CD4-positive, alpha-beta T cell treated with Interleukin-6 for 4 hours (primary cell): Measurements from ENCODE around the gene PLCH1.

Experiments
- DNase-seq: peaks from one replicate; pipeline ENCODE4 v3.0.0-alpha.2; 2020; ENCODE audit warnings: mixed read lengths

Gene PLCH1

DNA sequence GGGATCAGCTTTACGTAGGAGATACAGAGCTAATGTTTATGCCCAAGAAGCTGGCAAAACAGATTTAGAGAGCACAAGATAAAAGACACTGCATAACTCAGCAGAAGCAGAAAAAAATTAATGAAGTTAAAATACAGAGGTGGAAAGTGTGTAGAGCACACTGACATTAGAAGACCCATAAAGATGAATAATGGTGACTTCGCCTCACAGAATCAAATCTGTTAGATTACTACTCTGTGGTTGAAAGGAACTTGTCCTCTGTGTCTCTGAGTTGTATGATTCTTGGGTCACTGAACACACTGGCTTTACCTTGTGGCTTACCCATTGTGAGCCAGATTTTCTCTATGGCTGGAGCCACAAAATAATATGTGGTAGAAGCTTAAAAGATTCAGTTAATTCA, 224.4 kb downstream of the PLCH1 start:
- DNase-seq, result no peak

DNA sequence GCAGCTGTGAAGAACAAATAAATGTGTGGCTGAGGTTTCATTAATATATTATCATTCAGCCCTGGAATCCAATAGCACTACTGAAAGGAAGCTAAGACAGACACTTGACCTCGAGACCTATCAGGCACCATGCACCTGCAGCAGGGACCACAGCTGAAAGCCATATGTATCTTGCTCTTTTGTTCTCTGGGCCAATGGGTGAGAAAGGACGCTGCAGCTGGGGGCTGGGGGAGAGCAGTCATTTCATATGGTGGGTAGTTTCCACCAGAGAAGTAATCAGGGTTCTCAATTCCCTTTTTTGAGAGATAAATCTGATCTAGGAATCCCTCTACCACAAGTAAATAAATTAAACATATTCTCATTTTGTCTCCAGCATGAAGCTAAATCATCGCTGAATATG, 225.8 kb downstream of the PLCH1 start:
- no peak for DNase-seq

DNA sequence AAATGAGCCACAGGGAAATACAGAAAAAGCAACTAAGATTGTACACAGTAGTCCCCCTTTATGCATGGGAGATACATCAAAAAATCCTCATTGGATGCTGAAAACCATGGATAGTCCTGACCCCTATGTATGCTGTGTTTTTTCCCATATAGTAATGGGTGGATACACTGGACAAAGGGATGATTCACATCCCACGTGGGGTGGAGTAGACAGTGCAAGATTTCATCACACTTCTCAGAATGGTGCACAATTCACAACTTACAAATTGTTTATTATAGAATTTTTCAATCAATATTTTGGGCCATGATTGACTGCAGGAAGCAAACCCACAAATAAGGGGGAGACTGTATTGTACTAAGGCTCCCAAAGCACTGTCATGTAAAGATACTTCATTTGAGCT, 227.0 kb downstream of the PLCH1 start:
- no peak for DNase-seq

DNA sequence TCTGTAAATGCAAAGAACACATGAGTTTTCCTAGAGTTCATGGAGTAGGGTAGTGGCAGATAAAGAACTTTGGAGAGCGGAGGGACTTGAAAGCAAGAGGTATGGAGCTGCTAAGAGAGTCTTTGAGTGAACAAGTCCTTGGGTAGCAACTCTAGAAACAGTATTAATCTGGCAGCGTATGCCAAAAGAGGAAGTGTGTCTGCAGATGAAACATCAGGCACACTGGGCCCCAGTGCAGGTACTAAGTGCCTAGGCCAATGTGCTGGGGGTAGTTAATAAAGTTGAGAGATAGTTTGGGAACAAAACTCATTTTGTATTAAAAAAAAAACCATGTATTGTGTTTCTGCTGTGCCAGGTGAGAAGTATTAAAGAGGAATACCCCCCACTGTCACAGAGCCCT, 228.4 kb downstream of the PLCH1 start:
- no peak for DNase-seq

DNA sequence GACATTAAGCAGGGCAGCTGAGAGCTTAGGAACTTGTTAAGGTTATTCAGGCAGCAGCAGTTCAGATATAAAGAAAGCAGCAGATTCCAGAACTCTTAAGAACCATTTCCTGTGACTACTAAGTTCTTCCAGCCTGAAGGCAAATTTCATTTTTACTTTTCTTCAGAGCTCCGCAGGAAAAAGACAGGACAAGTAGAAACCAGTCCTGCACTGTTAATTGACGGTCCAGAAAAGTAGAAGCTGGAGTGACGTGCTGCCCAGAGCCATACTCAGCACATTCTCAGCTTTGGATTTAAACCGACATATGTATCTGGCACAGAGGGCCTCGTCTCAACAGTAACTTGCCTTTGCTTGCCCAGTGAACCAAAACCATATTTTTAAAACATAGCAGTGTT, 232.0 kb downstream of the PLCH1 start:
- no peak for DNase-seq

DNA sequence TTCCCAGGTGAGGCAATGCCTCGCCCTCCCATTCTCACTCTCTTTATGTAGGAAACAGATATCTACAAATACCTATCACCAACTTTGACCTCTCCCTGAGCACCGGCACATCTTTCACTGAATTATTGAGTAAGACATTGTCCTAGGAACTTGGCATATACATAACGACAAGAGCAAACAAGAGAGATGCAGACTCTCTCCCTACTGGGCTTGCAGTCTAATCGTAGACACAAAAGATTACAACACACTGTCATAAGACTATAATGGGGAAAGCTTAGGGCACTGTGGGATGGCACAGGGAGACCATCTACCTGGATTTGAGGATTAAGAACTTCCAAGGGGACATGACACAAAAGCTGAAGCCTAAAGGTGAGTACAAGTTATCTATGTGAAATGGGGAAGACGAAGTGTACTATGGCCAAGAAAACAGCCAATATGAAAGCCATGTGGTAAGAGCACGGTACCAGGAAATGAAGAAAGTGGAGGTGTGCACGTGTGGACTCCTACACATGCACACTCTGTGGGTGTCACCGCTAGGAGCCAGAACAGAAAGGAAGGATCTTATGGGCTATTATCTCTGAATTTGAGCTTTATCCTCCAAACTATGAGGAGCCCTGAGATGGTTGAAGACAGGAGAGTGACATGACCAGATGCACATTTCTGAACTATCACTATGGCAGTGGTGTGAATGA, 232.6 kb downstream of the PLCH1 start:
- DNase-seq, result no peak

DNA sequence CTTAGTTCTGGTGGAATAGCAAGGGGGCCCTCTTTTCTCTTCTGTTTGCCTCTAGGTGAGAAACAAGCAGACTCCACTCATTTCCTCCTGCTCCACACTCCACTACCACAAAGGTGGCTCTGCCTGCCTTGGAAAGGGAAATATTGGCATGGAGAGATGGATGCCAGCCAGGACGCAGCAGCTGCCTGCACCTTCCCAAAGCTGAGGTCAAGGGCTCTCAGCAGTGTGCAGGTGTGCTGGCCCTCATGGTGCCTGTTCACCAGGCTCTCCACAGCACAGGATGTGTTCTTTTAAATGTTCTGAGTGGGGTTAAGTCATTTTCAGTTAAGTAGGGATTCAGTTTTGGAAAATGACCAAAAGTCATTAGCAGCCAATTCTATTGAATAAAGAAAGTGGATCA, 240.2 kb downstream of the PLCH1 start:
- no peak for DNase-seq

DNA sequence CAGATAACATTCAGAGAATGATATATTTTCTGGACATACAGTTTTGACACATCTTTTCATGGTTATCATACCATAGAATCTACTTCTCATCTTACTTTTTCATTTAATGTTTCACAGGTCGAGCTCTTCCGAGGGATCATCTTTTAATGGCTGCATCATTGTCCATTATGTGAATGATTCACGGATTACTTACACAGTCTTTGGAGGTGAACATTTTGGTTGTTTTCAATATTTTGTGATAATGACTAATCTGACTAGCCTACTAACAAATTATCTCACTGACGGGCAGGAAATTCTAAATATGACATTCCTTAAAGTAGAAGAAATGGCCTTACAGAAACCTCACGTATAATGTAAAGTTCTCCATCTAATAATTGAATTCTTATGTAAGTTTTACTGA, 242.2 kb downstream of the PLCH1 start:
- no peak for DNase-seq

DNA sequence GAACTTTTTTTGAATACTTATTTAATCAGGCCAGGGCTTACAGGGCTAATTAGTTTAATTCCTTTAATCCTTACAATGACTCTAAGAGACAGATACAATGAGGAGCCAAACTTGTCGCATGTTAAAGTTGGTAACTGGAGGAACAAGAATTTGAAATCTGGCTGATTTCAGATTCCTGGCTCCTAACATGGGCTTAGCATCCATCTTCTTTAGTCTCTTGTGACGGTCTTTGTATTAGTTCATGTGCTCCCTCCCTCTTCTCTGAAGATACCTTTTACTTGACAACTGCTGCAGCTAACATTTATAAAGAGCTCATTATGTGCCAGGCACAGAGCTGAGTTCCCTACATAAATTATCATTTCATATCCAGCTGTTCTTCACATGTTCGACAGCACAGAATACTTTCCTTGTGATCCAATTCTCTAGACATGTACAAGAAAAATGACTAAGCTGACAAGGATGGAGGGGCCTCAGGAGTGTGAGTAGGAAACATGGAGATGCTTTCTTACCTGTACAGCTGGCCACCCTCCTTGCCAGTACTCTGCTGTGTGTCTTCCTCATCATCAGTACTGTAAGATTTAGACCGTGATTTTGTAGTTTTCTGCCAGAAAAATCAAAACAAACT, 244.6 kb downstream of the PLCH1 start:
- no peak for DNase-seq

DNA sequence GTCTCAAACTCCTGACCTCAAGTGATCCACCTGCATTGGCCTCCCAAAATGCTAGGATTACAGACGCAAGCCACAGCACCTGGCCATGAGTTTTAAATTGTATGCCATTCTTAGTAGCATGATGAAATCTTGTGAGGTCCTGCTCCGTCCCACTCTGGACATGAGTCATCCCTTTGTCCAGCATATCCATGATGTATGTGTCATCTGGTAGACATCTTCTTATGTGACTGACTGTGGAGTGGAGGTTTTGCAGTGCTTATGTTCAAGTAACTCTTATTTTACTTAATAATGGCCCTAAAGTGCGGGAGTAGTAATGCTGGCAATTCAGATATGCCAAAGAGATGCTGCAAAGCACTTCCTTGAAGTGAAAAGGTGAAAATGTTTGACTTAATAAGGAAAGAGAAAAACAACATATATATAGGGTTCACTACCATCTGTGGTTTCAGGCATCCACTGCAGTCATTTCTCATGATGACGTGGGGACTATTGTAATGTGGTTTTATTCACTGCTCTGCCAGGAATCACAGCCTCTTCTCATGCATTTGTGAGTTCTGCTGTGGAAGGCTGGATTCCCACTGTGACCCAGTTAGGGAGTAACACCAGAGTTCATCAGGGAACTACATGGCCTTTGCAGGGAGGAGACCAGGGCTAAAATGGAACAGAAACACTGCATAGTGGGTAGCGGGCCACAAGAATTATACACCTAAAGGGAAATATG, 246.8 kb downstream of the PLCH1 start:
- DNase-seq, result no peak

DNA sequence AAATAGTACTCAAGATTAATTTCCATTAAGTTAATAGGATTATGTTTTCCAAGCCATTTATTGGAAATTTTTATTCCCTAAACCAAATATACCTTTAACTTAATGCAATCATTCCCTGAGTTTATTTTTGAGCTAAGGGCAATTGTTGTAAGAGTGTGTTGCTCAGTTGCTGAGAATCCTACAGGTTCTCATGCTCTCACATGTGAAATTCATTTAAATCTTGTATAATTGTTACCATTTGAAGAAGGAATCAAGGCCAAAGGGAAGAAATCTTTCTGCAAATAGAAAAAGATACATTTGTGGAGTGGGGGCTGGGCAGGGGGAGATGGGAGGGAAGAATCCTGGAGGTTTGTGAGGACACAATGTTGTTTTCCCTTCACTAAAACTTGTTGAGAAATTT, 248.7 kb downstream of the PLCH1 start:
- no peak for DNase-seq

DNA sequence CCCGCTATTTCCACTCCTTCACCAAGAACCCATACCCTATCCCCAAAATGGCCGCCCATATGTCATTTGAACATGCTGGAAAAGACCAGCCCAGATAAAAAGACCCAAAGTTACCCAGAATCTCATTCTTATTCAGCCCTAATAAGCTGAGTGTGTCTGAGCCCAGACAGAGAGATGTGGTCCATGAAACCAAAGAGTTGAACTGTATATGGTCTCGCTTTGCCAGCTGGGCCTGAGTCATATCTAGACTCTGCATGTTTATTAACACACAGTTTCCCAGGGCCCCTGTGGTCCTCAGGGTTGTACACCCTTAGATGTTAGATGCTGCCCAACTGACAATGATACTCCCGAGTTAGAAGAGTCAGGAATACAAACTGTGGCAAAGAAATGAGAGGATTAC, 249.5 kb downstream of the PLCH1 start:
- DNase-seq, result no peak

DNA sequence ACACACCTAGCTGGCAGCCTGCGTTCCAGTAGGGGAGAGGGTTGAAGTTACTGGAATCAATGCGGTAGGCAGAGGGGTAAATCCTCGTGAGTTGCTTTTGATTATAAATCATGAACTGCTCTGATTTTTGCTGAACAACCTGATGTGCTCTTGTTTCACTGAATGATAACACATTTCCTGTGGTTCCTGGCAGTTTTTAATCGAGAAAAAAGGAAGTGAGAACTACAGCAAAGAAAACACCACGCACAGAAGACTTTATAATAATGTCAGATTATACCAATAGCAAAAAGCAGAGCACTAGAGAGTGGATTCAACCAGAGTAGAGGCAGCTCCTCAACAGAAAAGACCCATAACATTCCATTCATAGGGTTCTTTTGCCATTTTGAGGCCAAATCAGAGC, 250.5 kb downstream of the PLCH1 start:
- no peak for DNase-seq

DNA sequence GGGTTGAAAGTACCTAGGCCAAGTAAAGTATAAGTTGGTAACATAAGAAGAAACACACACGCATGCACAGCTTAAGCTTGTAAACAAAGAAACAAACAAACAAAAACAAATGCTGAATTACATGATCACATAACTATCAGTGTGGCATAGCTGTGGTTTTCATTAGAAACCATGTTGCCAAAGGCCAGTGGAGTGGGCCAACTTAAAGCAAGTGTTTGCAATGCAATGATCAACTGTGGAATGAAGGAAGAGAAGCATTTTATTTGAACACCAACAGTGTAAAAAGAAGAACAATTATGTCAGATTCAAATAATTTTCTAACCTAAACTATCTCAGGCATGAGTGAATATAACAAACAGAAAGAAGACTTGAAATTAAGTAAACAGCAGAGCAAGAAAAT, 252.0 kb downstream of the PLCH1 start:
- no peak for DNase-seq

DNA sequence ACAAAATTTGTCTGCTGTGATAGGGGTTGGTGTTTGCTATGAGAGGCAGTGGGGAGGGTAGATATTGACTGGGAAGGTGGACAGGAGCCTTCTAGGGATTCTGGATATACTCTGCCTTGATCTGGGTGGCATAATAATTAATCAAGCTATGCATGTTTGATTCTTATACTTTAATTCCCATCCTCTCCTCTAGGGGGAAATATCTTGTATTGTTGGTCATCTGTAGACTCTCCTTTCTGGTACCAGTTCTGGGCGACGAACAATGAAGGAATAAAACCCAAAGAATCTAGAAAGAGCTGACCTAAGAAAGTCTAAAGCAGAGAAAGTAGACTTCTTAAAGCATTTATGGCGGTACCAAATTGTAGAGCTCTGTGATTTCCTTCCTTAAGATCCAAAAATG, 253.2 kb downstream of the PLCH1 start:
- no peak for DNase-seq

DNA sequence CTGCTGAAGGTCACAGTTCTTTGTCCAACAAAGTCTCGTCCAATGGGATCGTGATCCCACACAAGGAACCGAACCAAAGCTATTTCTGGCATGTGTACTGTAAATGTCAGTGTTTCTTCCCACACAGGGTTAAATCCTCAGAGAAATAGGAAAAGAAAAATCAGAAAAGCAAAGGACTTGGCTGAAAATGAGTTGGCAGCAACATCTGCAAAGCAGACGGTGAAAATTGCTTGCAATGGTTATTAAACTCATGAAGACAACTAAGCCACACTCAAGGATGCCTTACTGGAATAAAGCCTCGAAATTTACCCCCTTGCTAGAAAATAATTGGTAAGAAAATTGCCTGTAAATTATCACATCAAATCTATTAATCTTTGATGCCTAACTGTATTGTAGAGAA, 256.2 kb downstream of the PLCH1 start:
- no peak for DNase-seq

DNA sequence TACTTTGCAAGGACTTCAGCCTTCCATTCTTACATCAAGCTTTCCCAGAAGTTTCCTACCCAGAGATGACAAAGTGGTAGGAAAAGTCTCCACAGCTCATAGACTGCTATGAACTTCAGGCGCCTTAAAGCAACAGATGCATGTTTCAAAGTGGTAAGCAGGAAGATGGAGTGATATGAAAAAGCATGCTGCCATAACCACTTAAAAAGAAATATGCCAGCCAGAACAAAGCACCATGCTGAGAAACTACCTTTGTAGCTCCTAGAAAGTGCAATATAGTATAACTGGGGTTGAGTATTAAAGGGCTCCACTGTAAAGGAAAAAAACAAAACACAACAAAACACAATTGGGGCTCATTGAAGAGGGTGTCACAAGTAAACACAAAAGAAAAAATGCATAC, 259.0 kb downstream of the PLCH1 start:
- no peak for DNase-seq

DNA sequence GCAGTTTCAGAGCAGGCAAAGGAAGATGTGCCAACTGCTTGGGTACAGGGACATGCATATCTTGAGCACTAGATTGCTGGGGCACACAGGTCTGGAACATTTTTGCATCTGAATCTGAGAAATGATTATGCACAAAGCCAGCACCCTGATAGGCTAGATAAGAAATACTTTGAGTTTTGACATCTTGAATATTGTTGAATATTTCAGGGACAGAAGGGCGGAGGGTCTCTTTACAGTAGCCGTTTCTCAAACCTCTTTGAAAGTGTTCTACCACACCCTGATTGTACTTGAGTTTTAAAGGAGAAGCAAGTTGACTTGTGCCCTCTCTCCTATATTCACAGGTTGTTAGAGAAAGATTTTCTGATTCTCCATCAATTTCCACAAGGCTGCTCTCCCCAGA, 263.3 kb downstream of the PLCH1 start:
- DNase-seq, result no peak

DNA sequence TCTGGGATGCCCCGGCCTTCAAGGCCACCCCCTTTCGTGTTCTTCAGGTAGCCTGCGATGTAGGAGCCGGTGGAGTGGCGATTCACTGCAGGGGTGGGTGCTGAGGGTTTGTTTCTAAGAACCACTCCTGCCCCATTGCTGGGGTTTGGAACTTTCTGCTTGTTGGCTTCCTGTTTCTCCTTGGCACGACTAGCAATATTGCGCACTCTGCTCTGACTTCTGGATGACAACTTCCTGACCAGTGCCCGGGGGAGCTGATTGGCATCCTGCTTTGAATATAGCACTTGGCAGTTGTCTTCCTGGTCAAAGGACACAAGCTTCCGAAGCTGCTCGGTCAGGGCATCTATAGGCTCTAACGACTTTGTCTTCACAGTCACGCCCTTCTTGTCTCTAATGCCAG, 263.8 kb downstream of the PLCH1 start:
- no peak for DNase-seq

DNA sequence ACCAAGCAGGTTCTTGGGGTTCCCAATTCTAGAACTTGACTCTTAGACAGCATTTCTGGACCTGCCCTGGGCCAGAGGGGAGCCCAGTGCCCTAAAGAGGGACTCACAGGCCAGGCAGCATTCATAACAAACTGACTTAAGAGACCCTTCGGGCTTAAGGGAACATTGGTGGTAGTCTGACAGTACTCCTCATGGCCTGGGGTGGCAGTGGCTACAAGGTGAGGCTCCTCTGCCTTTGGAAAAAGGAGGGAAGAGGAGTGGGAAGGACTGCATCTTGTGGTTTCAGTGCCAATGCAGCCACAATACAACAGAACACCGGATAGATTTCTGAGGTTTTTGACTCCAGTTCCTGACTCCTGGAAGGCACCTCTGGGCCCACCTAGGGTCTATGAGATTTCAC, 279.2 kb downstream of the PLCH1 start:
- DNase-seq, result no peak

DNA sequence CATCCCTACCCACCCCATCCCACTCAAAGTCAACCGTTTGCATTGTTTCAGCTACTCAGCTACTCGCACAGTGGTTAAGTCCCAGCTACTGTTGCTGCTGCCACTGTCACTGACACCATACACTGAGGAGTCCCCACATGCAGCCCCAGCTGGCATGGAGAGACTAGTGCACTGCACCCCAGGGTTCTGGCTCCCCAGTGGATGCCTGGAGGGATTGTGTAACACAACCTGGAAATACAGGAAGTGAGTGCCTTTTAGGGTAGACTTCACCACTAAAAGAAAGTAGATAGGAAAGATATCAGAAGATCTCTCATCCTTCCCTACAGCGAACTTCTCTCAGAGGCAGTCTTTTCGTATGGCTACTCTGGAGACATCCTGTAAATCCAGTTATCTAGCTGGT, 282.2 kb downstream of the PLCH1 start:
- DNase-seq, result no peak

DNA sequence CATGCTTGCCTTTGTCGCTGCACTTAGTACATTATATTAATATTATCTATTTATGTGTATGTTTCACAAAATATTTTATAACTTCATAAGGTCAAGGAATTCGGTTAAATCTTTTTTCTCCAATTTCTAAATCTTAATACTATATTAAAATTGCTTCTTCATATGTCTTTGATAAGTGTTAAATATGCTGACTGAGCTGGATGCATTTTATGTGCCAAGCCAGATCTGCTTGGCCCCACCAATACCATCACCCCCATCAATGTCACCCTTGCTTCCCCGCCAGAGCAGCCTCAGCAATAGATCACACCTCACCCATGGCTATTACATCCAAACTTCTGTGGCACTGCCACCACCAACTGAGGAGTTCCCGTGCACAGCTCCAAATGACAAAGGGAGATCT, 287.3 kb downstream of the PLCH1 start:
- no peak for DNase-seq

DNA sequence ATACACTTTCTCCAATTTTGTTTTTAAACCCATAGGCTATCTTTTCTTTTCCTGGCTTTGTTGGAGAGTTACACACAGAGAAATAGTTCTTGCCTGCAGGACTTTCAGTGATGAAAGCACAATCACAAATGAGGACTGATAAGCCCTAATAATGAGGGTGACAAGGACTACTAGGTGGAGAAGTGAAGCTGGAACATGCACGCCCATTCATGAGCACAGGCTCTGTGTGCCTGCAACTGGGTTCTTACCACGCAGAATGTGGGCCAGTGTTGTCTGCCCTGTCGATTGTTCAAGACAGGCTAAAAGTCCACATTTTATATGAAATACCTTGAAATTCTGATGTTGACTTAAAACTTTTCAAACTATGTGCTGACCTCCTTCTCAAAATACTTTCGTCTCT, 289.1 kb downstream of the PLCH1 start:
- DNase-seq, result no peak

DNA sequence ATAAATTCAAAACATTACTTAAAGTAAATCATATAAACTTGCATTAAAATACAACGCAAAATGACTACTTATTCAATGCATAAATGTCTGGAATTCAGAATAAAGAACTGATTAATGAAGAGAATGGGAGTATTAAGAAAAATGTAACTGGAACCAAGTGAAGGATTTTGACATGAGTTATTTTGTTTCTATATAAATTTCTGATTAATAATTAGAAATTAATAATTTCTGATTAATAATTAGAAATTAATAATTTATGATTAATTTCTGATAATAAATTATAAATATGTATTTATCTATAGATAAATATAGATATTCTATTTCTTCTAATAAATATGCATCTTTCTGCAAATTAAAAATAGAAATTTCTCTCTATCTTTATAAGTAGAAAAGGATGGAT, 291.4 kb downstream of the PLCH1 start:
- DNase-seq, result no peak
